Cerebellar cortex (tissue), 1 donor: ENCODE results near the gene DHRS9.

Experiments
- DNase-seq: peaks from one replicate; pipeline ENCODE4 v3.0.0-alpha.2; 2015; ENCODE audit warnings: low spot score

Gene DHRS9

GRCh38 chr2:169065864-169066517 lies 3.4 kb upstream of the DHRS9 start:
- DNase-seq = no peak

- no peak for DNase-seq
These were observed 2.5 kb upstream of the DHRS9 start for GRCh38 chr2:169066897-169067296.

GRCh38 chr2:169069833-169070232 lies 470 bp downstream of the DHRS9 start:
- no peak for DNase-seq

- no peak for DNase-seq
These were observed 2.1 kb downstream of the DHRS9 start for GRCh38 chr2:169071455-169071854.

- no peak for DNase-seq
These were observed 3.0 kb downstream of the DHRS9 start for GRCh38 chr2:169072163-169072925.

- DNase-seq = no peak
These were observed 4.0 kb downstream of the DHRS9 start for GRCh38 chr2:169073211-169073962.

- DNase-seq = no peak
These were observed 4.8 kb downstream of the DHRS9 start for GRCh38 chr2:169073963-169074751.

- DNase-seq = no peak
These were observed 8.4 kb downstream of the DHRS9 start for GRCh38 chr2:169077674-169078240.

GRCh38 chr2:169080250-169081069 lies 11.1 kb downstream of the DHRS9 start:
- no peak for DNase-seq

- no peak for DNase-seq
These were observed 12.2 kb downstream of the DHRS9 start for GRCh38 chr2:169081551-169081950.

- no peak for DNase-seq
These were observed 13.6 kb downstream of the DHRS9 start for GRCh38 chr2:169082995-169083394.

GRCh38 chr2:169086893-169087467 lies 17.6 kb downstream of the DHRS9 start:
- DNase-seq = no peak

GRCh38 chr2:169087757-169088379 lies 18.5 kb downstream of the DHRS9 start:
- no peak for DNase-seq

GRCh38 chr2:169089182-169089581 lies 19.8 kb downstream of the DHRS9 start:
- DNase-seq = no peak

- DNase-seq = no peak
These were observed 20.9 kb downstream of the DHRS9 start for GRCh38 chr2:169090133-169090820.

- DNase-seq = no peak
These were observed 21.9 kb downstream of the DHRS9 start for GRCh38 chr2:169091256-169091655.

GRCh38 chr2:169091761-169092519 lies 22.6 kb downstream of the DHRS9 start:
- no peak for DNase-seq

GRCh38 chr2:169093535-169093934 lies 24.2 kb downstream of the DHRS9 start:
- no peak for DNase-seq

- no peak for DNase-seq
These were observed 25.3 kb downstream of the DHRS9 start for GRCh38 chr2:169094676-169095075.
